Progenitor cell of endocrine pancreas (in vitro differentiated cells): ENCODE results near the gene SLC25A27. TPM values are rescaled to one million over a fixed set of nuclear protein-coding genes. Genes with fewer than 3 reads are reported as not detected.

Experiments used
- DNase-seq: peaks from one replicate; pipeline ENCODE4 v3.0.0; 2021; ENCODE audit warnings: low spot score; ENCODE audit not compliant: unreplicated experiment
- H3K27ac Mint-ChIP-seq: 2 replicates; pipeline ENCODE4 v1.8.0; 2021; ENCODE audit warnings: mild to moderate bottlenecking, moderate library complexity, mixed read lengths
- H3K27me3 Mint-ChIP-seq: 2 replicates; pipeline ENCODE4 v1.8.0; 2021; ENCODE audit warnings: mixed read lengths
- H3K36me3 Mint-ChIP-seq: 2 replicates; pipeline ENCODE4 v1.8.0; 2022; ENCODE audit warnings: mixed read lengths; ENCODE audit not compliant: insufficient read depth
- H3K4me1 Mint-ChIP-seq: 2 replicates; pipeline ENCODE4 v1.8.0; 2021; ENCODE audit warnings: low read depth, mixed read lengths
- H3K4me3 Mint-ChIP-seq: 2 replicates; pipeline ENCODE4 v1.8.0; 2021; ENCODE audit warnings: low read depth, mild to moderate bottlenecking, moderate library complexity, mixed read lengths
- H3K9me3 Mint-ChIP-seq: 2 replicates; pipeline ENCODE4 v1.8.0; 2021; ENCODE audit warnings: low read depth, mixed read lengths
- CTCF ChIP-seq: fragments of 200-600 bp; sonication (generic); IDR thresholded peaks from one replicate; pipeline ENCODE4 v1.5.0; 2021; ENCODE audit warnings: antibody characterized with exemption, mild to moderate bottlenecking; ENCODE audit not compliant: unreplicated experiment
- total RNA-seq: library from RNA; stranded (reverse); gene quantifications from 2 replicates; pipeline ENCODE4 v1.2.1, GENCODE V29; 2021

SLC25A27 gene
- total RNA-seq, 1 donor from 2014 or later, result 31.9 TPM

DNA sequence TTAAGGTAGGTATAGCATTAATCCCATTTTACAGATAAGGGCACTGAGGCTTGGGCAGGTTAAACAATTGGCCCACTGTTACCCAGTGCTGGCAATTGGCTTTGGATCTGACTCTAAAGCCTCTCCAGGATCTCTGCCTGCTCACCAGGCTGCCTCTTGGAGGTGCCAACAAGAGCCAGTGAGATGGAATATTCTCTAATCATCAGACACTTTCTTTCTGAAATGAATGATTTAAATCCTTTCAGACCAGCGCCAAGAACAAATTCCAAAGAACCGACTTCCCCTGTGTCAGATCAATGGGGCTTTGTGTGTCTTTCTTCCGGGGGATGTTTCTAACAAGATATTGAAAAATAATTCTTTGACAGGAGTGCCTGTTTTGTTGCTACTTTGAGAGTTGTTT is 23.8 kb upstream of the SLC25A27 start:
- Mint-ChIP-seq H3K4me1 (no peaks in the 10 kb centered on the region), H3K27ac (no peak overlapping the region), H3K9me3 (no peaks in the 10 kb centered on the region), H3K36me3 (peaks cover 1% of the 10 kb centered on the region), H3K4me3 (no peak overlapping the region), H3K27me3 (no peaks in the 10 kb centered on the region)
- TF ChIP-seq CTCF, result no peak
- no peak for DNase-seq

GRCh38 chr6:46629691-46630090 is 23.1 kb upstream of the SLC25A27 start:
- Mint-ChIP-seq H3K9me3 (no peaks in the 10 kb centered on the region), H3K36me3 (peaks cover 1% of the 10 kb centered on the region), H3K27me3 (no peaks in the 10 kb centered on the region), H3K27ac (no peak overlapping the region), H3K4me3 (no peak overlapping the region), H3K4me1 (no peaks in the 10 kb centered on the region)
- no peak for TF ChIP-seq CTCF
- no peak for DNase-seq

- Mint-ChIP-seq H3K36me3 (peaks cover 1% of the 10 kb centered on the region), H3K27me3 (no peaks in the 10 kb centered on the region), H3K4me1 (peaks cover 2% of the 10 kb centered on the region), H3K27ac (no peak overlapping the region), H3K9me3 (no peaks in the 10 kb centered on the region), H3K4me3 (no peak overlapping the region)
- TF ChIP-seq CTCF, result no peak
- DNase-seq, result no peak
Measured at GRCh38 chr6:46632053-46632452, 20.7 kb upstream of the SLC25A27 start.

DNA sequence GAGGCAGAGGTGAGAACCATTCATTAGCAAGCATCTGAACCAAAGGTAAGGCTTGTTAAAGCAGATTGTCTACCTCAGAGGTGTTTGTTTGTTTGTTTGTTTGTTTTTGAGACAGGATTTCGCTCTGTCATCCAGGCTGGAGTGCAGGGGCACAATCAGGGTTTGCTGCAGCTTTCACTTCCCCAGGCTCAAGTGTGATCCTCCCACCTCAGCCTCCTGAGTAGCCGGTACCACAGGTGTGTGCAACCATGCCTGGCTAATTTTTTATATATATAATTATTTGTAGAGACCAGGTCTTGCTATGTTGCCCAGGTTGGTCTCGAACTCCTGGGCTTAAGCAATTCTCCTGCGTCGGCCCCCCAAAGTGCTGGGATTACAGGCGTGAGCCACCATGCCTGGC is 17.3 kb upstream of the SLC25A27 start:
- Mint-ChIP-seq H3K27me3 (no peaks in the 10 kb centered on the region), H3K36me3 (no peaks in the 10 kb centered on the region), H3K4me1 (peaks cover 15% of the 10 kb centered on the region), H3K27ac (no peak overlapping the region), H3K4me3 (no peak overlapping the region), H3K9me3 (no peaks in the 10 kb centered on the region)
- DNase-seq, result no peak
- no peak for TF ChIP-seq CTCF

DNA sequence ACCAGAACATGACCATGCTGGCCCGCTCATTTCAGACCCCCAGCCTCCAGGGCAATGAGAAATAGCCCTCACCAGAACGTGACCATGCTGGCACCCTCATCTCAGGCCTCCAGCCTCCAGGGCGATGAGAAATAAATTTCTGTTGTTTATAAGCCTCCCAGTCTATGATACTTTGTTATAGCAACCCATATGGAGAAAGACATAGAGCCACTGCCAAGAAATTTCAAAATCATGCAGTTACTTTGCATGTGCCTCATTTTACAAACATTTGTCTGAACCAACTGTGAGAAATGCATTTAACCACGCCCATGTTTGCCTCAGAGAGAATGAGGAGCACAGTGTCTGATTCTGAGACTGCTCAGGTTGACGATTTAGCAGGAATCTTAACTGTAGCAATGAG is 15.6 kb upstream of the SLC25A27 start:
- Mint-ChIP-seq H3K4me1 (peaks cover 17% of the 10 kb centered on the region), H3K27me3 (no peaks in the 10 kb centered on the region), H3K36me3 (no peaks in the 10 kb centered on the region), H3K9me3 (no peaks in the 10 kb centered on the region), H3K4me3 (no peak overlapping the region), H3K27ac (no peak overlapping the region)
- DNase-seq, result no peak
- no peak for TF ChIP-seq CTCF
